Aorta (tissue), 5 donors: ENCODE measurements around the gene VGLL2. TPM values are rescaled to one million over a fixed set of nuclear protein-coding genes. Genes with fewer than 3 reads are reported as not detected.

ENCODE experiments used
- ATAC-seq: fragments of 200-7000 bp; cut with Tn5 transposase; one replicate; pipeline ENCODE4 v1.9.1; 2022; ENCODE audit warnings: moderate library complexity; ENCODE audit not compliant: low FRiP score
- DNase-seq, 2 donors: peaks; one replicate each; pipeline ENCODE4 v3.0.0-alpha.2; 2020
- H3K27ac ChIP-seq, 2 donors: one replicate each; pipeline ENCODE4 v1.5.1; 2013; ENCODE audit warnings: low read length in 2 of 2, mild to moderate bottlenecking in 2 of 2, moderate library complexity in 2 of 2, control low read depth in 1 of 2, inconsistent platforms in 1 of 2, low read depth in 1 of 2
- H3K27me3 ChIP-seq, 2 donors: one replicate each; pipeline ENCODE4 v1.6.1; 2013; ENCODE audit warnings: control low read depth in 1 of 2, low read length in 1 of 2, mild to moderate bottlenecking in 1 of 2, moderate library complexity in 1 of 2; ENCODE audit not compliant: insufficient read depth in 2 of 2, control insufficient read depth in 1 of 2
- H3K36me3 ChIP-seq, 2 donors: one replicate each; pipeline ENCODE4 v1.6.1; 2013; ENCODE audit warnings: control low read depth in 1 of 2, low read length in 1 of 2, mild to moderate bottlenecking in 1 of 2; ENCODE audit not compliant: insufficient read depth in 2 of 2, control insufficient read depth in 1 of 2
- H3K4me1 ChIP-seq, 2 donors: one replicate each; pipeline ENCODE4 v1.6.1; 2013; ENCODE audit warnings: low read length in 2 of 2, control low read depth in 1 of 2, mild to moderate bottlenecking in 1 of 2, moderate library complexity in 1 of 2; ENCODE audit not compliant: insufficient read depth in 2 of 2, control insufficient read depth in 1 of 2
- H3K4me3 ChIP-seq, 2 donors: one replicate each; pipeline ENCODE4 v1.5.1; 2013; ENCODE audit warnings: low read length in 2 of 2, control low read depth in 1 of 2, mild to moderate bottlenecking in 1 of 2
- H3K9me3 ChIP-seq: one replicate; pipeline ENCODE4 v1.6.1; 2013; ENCODE audit warnings: mild to moderate bottlenecking, low read length; ENCODE audit not compliant: control insufficient read depth
- WGBS, 2 donors: extraction: QIAGEN DNeasy Blood & Tissue Kit; methylation state at CpG; one replicate each; pipeline ENCODE4 v1.1.7; 2013; 5-methylcytosine and 5-hydroxymethylcytosine counted together
- intact Hi-C, 2 donors: fragments of 100-400 bp; cut with DNase I; formaldehyde crosslinking; loops; one replicate each; pipeline versions ENCODE4 v1.14.2 to v1.15.0; 2022
- long read RNA-seq, 2 donors: library from polyadenylated mRNA; unstranded; transcript quantifications; one replicate each; pipeline ENCODE4 v2.0.0, GENCODE V29; 2020 to 2021
- polyA plus RNA-seq, 2 donors: library from polyadenylated mRNA; stranded (reverse); fragments of 200-250 nt; gene quantifications; one replicate each; pipeline ENCODE4 v1.2.3, GENCODE V29; 2013
- total RNA-seq, 2 donors: library from RNA; stranded (reverse); fragmentation: NEBNext Ultra II Directional; extraction: Animal tissue kit (Norgen Biotek cat#: 25700); gene quantifications; one replicate each; pipeline ENCODE4 v1.2.1, GENCODE V29; 2021
- donor health status: healthy with polysubstance abuse.
- donor health status: Bipolar disorder and iron deficiency.
- donor health status: DM: no; HTN: no; CAD: no.
- donor health status: DM: no; HTN: no; CAD: no.
- donor health status: DM: yes; HTN: yes; CAD: no.

VGLL2 gene
- total RNA-seq (not detected), polyA plus RNA-seq (not detected)
- long read RNA-seq, donor 1 = 0 reads
- long read RNA-seq, donor 2 = 0 reads

GRCh38 chr6:117265410-117266256 lies at the start of gene VGLL2:
Gene VGLL2, plus strand, starts transcription at chr6:117265558. Its CDS starts 206 bp downstream, at chr6:117265764.
- intact Hi-C loops = no loop called here
- peak; percentile 40 to 80 for DNase-seq
- peak; percentile 72 for ATAC-seq
- Histone ChIP-seq H3K4me3 (peak within 1 kb of the TSS; percentile 39 to 74), H3K36me3 (no peaks in the 10 kb centered on the region), H3K27ac (no peak within 1 kb of the TSS), H3K27me3 (peaks cover 0 to 4% of the 10 kb centered on the region in 2 donors), H3K9me3 (no peaks in the 10 kb centered on the region), H3K4me1 (no peaks in the 10 kb centered on the region)
- WGBS, 2 donors = 1% methylated on average over 60 to 63 of the region's 63 CpGs

GRCh38 chr6:117222861-117223260 lies 42.5 kb upstream of the VGLL2 start:
- Histone ChIP-seq H3K27ac (no peak overlapping the region), H3K36me3 (no peaks in the 10 kb centered on the region), H3K4me3 (no peak overlapping the region), H3K9me3 (no peaks in the 10 kb centered on the region), H3K4me1 (no peaks in the 10 kb centered on the region), H3K27me3 (no peaks in the 10 kb centered on the region)
- intact Hi-C loops = no loop called here
- DNase-seq (no peak), ATAC-seq (no peak)
- WGBS, 2 donors = 88 to 91% methylated on average over 3 of the region's 3 CpGs

GRCh38 chr6:117226778-117227177 lies 38.6 kb upstream of the VGLL2 start:
- Histone ChIP-seq H3K27ac (no peak overlapping the region), H3K36me3 (no peaks in the 10 kb centered on the region), H3K27me3 (no peaks in the 10 kb centered on the region), H3K9me3 (no peaks in the 10 kb centered on the region), H3K4me1 (no peaks in the 10 kb centered on the region), H3K4me3 (no peak overlapping the region)
- ATAC-seq = no peak
- intact Hi-C loops = no loop called here
- DNase-seq = no peak
- WGBS, 2 donors = 85 to 97% methylated on average over 1 of the region's 1 CpG

- intact Hi-C loops = no loop called here
- DNase-seq (no peak), ATAC-seq (no peak)
- Histone ChIP-seq H3K9me3 (no peaks in the 10 kb centered on the region), H3K27me3 (no peaks in the 10 kb centered on the region), H3K4me3 (no peak overlapping the region), H3K27ac (no peak overlapping the region), H3K36me3 (no peaks in the 10 kb centered on the region), H3K4me1 (no peaks in the 10 kb centered on the region)
- WGBS, 2 donors = 44 to 46% methylated on average over 3 of the region's 3 CpGs
Measured at GRCh38 chr6:117227245-117227962, 38.0 kb upstream of the VGLL2 start.

GRCh38 chr6:117228202-117228601 lies 37.2 kb upstream of the VGLL2 start:
- Histone ChIP-seq H3K27me3 (no peaks in the 10 kb centered on the region), H3K27ac (no peak overlapping the region), H3K4me1 (no peaks in the 10 kb centered on the region), H3K36me3 (no peaks in the 10 kb centered on the region), H3K4me3 (no peak overlapping the region), H3K9me3 (no peaks in the 10 kb centered on the region)
- DNase-seq = no peak
- intact Hi-C loops = no loop called here
- WGBS, 2 donors = 74 to 79% methylated on average over 1 of the region's 1 CpG
- ATAC-seq = no peak

GRCh38 chr6:117229870-117230269 lies 35.5 kb upstream of the VGLL2 start:
- intact Hi-C loops = no loop called here
- Histone ChIP-seq H3K4me1 (no peaks in the 10 kb centered on the region), H3K27me3 (no peaks in the 10 kb centered on the region), H3K36me3 (no peaks in the 10 kb centered on the region), H3K27ac (no peak overlapping the region), H3K9me3 (no peaks in the 10 kb centered on the region), H3K4me3 (no peak overlapping the region)
- ATAC-seq (no peak), DNase-seq (no peak)
- WGBS, 2 donors = 79 to 87% methylated on average over 1 of the region's 1 CpG

- no peak for ATAC-seq
- intact Hi-C loops = no loop called here
- no peaks in the 10 kb centered on the region for H3K9me3 ChIP-seq
- no peaks in the 10 kb centered on the region for H3K27me3 ChIP-seq
- no peak overlapping the region for H3K4me3 ChIP-seq
- no peaks in the 10 kb centered on the region for H3K36me3 ChIP-seq
- WGBS, 2 donors = 63 to 76% methylated on average over 1 to 2 of the region's 2 CpGs
- no peaks in the 10 kb centered on the region for H3K4me1 ChIP-seq
- no peak overlapping the region for H3K27ac ChIP-seq
- DNase-seq = no peak
Measured at GRCh38 chr6:117231466-117231865, 33.9 kb upstream of the VGLL2 start.

GRCh38 chr6:117232196-117232595 lies 33.2 kb upstream of the VGLL2 start:
- Histone ChIP-seq H3K27me3 (no peaks in the 10 kb centered on the region), H3K4me1 (no peaks in the 10 kb centered on the region), H3K4me3 (no peak overlapping the region), H3K27ac (no peak overlapping the region), H3K36me3 (no peaks in the 10 kb centered on the region), H3K9me3 (no peaks in the 10 kb centered on the region)
- WGBS, 2 donors = 57 to 60% methylated on average over 4 of the region's 4 CpGs
- ATAC-seq (no peak), DNase-seq (no peak)
- intact Hi-C loops = no loop called here

- Histone ChIP-seq H3K4me1 (no peaks in the 10 kb centered on the region), H3K4me3 (no peak overlapping the region), H3K27ac (no peak overlapping the region), H3K36me3 (no peaks in the 10 kb centered on the region), H3K27me3 (no peaks in the 10 kb centered on the region), H3K9me3 (no peaks in the 10 kb centered on the region)
- 14 to 26% methylated on average over 3 of the region's 3 CpGs for WGBS, 2 donors
- no peak for ATAC-seq
- no peak for DNase-seq
- intact Hi-C loops = no loop called here
Measured at GRCh38 chr6:117233145-117233544, 32.2 kb upstream of the VGLL2 start.
